T-helper 22 cell (primary cell): Measurements from ENCODE around the gene CCDC102A.

Experiments used
- DNase-seq: peaks from one replicate; pipeline ENCODE4 v3.0.0-alpha.2; 2020; ENCODE audit warnings: low read depth

Gene CCDC102A

DNA sequence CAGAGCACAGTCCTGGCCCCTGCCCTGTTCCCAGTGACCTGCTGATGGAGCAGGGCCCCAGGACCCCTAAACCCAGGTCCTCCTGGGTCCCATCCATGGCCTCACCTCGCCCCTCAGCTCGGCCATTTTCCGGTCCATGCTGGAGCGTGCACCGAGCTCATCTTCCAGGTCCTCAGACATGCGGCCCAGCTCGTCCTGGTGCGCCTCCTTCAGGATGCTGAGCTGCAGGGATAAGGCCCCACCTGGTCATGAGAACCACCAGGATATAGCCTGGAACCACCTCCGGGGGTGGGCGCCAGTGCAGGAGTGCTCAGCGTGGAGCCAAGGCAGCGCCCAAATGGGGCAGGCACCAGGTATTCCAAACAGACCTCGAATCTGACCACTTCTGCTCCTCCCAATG, 17.9 kb downstream of the CCDC102A start:
- DNase-seq, result no peak

GRCh38 chr16:57517397-57518367, 18.7 kb downstream of the CCDC102A start:
- DNase-seq, result no peak

DNA sequence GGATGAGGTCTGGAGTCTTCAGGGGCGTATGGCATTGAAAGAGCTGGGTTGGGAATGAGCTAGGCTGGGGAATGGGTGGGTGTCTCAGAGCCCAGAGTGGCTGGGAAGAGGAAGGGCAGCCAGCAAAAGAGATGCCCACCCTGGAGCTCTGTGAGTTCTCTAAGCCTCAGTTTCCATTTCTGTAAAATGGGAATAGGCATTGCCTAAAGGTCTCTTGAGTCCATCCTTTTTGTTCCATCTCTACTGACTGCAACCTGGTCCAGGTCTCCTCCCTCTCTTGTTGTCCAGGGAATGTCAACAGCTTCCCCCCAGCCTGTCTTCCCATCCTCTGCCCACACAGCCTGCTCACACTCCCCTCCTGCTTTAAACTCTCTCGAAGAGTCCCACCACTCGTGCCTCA, 19.6 kb downstream of the CCDC102A start:
- no peak for DNase-seq

GRCh38 chr16:57516176-57516725, 20.1 kb downstream of the CCDC102A start:
- DNase-seq, result no peak

DNA sequence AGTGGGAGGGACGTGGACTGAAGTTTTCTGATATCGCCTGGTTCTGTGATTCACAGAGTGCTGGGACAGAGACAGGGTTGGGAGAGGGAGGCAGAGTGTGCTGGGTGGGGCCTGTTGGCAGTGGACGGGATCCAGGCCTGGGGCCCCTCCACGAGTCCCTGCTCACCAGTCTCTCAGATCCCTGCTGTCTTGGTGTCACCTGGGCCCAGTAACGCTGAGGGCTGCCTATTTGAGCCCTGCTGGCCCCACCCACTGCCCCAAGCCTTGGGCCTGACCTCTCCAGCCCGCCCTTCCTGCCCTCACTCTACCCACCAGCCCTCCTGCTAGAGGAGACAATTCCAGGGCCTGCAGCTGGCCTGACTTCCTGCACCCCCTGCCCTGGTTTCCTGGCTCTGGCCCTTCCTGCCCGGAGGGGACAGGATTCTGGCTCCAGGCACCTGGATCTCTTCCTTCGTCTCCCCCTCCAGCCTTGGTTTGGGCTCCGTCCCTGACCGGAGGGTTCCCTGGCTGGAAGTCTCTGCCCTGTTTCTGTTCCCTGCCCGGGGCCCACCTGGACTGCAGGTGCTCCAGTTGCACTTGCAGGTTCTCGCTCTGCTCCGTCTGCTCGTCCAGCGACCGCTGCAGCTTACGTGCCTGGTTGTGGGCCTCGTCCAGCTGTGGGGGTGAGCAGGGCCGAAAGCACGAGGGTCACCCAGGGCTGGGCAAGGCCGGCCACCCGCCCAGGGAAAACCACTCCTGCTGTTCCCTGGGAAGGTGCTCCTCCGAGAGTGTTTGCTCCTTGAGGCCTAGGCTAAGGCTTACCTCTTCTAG, 21.4 kb downstream of the CCDC102A start:
- no peak for DNase-seq

- DNase-seq, result no peak
Observed at GRCh38 chr16:57514371-57514770, 22.0 kb downstream of the CCDC102A start.

DNA sequence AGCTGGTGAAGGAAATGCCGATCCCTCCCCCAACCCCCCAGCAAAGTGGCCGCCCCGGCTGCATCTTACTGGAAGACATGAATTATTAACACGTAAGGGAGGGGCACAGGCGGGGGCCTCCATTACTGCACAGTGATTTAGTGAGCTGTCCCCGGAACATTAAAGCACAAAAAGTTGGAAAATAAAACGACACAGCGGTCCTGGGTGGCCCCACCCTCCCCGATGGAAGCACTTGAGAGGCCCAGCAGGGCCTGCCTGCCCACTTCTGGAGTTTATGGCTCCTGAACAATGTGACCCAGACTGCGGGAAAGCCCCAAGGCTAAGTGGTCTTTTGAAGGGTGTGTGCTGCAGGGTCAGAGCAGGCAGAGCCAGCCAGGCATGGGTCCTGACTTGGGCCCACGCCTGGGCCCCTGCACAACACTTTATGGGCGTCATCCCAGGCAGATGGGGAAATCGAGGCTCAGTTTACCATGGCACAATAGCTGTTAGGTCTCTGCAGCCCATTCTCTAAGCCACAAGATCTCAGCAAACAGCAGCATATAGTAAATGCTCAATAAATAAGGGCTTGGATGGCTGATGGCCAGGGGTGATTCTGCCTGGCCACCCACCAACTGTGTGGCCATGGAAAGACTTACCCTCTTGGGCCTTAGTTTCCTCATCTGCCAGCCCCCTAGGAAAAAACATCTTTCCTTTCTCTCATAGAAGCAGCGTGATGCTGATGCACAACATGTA, 22.8 kb downstream of the CCDC102A start:
- no peak for DNase-seq

DNA sequence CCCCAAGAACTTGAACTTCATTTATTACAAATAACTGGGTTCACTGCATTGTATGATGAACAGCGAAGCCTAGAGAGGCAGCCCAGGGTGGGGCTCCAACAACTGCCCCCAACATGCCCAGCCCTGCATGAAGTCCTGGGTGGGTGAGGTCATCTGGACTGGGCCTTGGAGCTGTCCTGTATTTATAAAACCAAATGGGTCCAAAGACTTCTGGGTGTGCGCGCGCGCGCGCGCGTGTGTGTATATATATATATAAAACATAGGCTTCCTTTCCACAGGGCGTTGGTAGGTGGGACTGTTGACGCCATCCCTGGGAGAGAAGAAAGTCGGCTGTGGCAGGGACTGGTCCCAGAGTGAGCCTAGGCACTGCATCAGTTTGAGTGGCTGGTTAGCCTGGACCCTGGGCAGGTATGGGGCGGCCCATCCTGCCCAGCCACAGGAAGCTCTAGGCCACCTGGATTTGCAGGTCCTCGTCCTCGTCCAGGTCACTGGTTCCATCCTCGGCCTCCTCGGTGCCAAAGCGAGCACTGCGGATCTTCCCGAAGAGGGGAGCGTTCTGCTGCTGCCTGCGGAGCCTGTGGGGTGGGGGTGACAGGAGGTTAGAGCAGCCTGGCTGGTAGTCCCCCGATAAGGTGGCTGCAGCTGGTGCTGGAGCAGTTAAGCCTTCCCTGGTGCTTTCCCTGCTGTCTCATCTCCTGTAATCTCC, 23.9 kb downstream of the CCDC102A start:
- DNase-seq, result no peak

DNA sequence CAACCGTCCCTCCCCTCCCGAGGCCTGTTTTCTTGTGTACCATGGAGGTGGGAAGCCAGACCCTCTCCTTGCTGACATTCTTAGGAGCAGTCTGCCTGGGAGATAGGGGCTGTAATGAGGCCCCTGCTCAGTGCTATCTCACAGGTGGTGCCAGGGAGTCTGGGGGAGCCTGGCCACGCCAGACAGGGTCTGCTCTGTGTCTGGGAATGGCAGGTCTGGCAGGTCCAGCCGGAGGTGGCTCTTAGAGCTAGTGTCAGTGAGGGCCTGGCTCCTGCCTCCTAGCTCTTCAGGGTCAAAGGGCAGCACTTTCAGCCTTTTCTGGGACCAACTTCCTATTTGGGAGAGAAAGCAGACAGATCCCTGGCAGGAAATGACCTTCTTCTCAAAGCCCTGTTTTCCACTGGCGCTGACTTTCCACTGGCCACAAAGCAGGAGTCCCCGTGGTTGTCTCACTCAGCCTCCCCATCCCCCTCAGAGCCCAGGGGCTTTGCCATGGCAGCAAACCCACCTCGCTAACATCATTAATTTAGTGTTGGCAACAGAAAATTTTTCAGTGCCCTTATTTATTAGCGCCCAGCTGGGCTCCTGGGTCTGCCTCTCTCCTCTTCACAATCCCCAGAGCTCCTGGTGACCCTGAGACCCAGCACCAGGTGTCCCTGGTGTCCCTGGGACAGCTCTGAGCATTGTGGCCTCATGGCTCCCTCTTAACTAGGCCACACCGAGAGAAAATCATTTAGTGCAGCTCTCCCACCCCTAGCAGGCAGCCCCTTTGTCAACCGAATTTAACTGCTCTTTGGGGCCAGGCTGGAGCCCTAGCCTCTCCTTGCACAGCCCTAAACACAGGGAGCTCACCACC, 26.1 kb downstream of the CCDC102A start:
- no peak for DNase-seq

DNA sequence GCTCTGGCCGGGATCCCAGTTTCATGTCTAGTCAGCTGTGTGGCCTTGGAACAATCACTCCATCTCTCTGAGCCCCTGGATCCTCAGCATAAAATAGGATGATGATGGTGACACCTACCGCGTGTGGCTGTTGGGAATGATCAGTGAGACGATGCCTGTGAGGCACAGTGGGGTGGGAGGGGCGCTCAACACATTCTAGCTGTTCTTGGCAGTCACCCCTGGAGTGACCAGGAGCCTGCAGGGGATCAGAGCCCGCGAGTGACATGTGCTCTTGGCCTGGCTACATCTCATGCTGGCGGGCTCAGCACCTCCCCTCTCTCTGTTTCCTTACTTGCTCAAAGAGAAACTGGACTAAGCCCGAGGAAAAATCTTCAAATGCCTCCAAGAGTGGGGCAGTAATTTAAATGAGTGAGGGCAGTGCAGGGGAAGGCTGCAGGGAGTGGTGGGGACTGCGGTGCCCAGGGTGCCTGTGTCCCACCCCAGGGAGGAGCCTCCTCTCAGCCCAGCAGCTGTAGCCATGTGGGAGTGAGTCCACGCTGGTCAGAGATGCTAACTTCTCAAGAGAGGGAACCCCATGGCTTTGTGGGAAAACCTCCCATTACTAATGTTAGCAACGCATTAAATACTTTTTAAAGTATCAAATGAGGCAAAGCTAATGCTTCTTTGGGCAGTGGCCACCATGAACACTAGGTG, 27.0 kb downstream of the CCDC102A start:
- no peak for DNase-seq

DNA sequence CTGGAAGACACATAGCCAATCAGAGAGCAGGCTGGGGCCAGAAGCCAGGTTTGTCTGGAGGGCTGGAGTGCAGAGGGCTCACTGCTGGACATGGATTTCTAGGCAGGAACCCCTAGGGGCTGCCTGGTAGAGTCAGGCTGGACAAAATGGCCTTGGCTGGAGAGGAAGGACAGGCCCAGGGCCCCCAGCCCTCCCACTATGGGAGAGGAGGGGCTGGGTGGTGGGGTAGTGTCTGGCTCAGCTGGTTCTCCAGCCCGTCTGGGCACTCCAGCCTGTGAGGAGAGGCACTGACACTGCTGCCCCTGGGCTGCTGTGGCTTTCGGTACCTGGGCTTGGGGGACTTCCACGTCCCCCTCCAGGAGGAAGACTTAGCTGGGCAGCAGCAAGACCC, 28.3 kb downstream of the CCDC102A start:
- no peak for DNase-seq

- DNase-seq, result no peak
Observed at GRCh38 chr16:57507136-57508034, 29.0 kb downstream of the CCDC102A start.

DNA sequence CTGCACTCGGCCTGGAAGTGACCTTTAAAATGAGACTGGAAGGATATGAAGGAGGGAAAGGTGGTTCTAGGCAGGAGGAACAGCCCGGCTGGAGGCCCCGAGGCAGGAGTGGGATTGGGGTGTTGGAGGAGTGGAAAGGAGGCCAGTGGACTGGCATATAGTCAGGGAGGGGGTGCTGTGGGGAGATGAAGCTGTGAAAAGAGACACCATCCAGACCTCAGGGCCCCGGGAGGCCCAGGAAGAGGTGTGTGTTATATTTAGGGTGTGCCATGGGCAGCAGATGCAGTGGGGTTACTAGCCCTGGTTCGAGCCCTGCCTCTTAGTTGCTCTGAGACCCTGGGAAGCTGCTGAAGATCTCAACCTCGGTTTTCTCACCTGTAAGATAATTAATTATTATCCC, 31.2 kb downstream of the CCDC102A start:
- no peak for DNase-seq

DNA sequence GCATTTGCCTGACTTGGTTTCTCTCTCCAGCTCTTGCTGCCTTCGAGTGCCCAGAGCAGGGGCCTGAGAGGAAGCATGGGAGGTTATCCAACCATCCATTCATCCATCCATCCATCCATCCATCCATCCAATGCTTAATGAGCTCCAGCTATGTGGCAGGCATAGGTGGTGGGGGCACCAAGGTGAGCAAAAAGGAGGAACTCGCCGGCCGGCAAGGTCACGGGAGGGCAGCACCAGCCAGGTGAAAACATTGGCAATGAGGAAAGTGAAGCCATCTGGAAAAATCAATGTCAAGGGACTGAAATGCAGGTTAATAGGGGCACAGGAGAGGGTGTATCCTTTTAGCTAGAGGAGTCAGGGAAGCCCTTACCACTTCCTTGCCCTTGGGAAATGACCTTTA, 31.9 kb downstream of the CCDC102A start:
- DNase-seq, result no peak

GRCh38 chr16:57504001-57504400, 32.4 kb downstream of the CCDC102A start:
- no peak for DNase-seq

GRCh38 chr16:57503366-57503765, 33.0 kb downstream of the CCDC102A start:
- no peak for DNase-seq

DNA sequence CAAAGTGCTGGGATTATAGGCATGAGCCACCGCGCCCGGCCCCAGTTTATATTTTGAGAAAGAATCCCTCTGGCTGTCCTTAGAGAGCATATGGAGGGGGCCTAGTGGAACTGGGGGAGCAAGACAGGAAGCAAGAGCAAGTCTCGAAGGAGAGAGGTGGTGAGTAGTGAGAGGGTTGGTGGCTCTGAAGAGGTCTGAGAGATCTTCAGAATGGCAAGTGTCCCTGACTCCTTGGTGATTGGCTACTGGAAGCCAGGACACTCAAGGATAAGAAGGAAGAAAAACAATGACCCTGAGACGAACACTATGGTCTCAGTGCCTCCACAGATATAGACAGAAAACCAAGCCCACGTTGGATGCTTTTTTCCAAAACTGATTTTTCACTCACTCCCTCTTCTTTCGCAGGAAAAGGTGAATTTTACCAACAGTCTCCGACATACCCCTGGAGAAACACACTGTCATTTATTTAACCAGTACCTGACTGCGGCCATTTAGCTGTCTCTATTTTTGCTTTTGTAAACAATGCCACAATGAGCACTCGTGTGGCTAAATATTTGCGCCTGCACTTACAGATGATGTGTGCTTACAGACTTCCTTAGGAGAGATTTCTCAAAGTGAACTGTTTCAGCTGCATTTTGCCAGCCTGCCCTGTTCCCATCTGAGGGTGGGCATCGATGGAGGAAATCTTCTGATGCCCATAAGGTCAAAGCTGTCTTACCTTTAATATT, 34.2 kb downstream of the CCDC102A start:
- DNase-seq, result no peak

- DNase-seq, result no peak
Observed at GRCh38 chr16:57501492-57501891, 34.9 kb downstream of the CCDC102A start.
